Sigmoid colon (tissue), 7 donors: ENCODE measurements around the gene MYO5B. TPM values are rescaled to one million over a fixed set of nuclear protein-coding genes. Genes with fewer than 3 reads are reported as not detected.

Experiments
- DNase-seq: peaks from one replicate; pipeline ENCODE4 v3.0.0-alpha.2; 2019
- H3K27ac ChIP-seq, 4 donors: fragments of 200-600 bp; sonication (generic); one replicate each; pipeline ENCODE4 v1.5.1; 2016 to 2019; ENCODE audit warnings: mild to moderate bottlenecking in 1 of 4
- H3K27me3 ChIP-seq, 3 donors: fragments of 200-600 bp; sonication (generic); one replicate each; pipeline ENCODE4 v1.5.1; 2019; ENCODE audit warnings: mild to moderate bottlenecking in 1 of 3
- H3K36me3 ChIP-seq, 4 donors: fragments of 200-600 bp; sonication (generic); one replicate each; pipeline ENCODE4 v1.5.1; 2016 to 2019
- H3K4me1 ChIP-seq, 4 donors: fragments of 200-600 bp; sonication (generic); one replicate each; pipeline ENCODE4 v1.5.1; 2017 to 2019
- H3K4me3 ChIP-seq, 4 donors: fragments of 200-600 bp; sonication (generic); one replicate each; pipeline ENCODE4 v1.5.1; 2017 to 2019; ENCODE audit warnings: mild to moderate bottlenecking in 2 of 4, moderate library complexity in 1 of 4
- H3K9me3 ChIP-seq, 4 donors: fragments of 200-600 bp in 3 of 4; sonication (generic) in 3 of 4; one replicate each; pipeline versions ENCODE4 v1.5.1 to v1.6.1; 2013 to 2019
- EP300 ChIP-seq, 4 donors: sonication (generic); formaldehyde crosslinking; IDR thresholded peaks; one replicate each; pipeline ENCODE4 v1.6.1; 2017; ENCODE audit warnings: antibody characterized with exemption in 4 of 4
- POLR2A ChIP-seq, 2 donors: fragments of 450-650 bp; IDR thresholded peaks; one replicate each; pipeline ENCODE4 v1.6.1; 2016; ENCODE audit warnings: antibody characterized with exemption in 2 of 2, mild to moderate bottlenecking in 2 of 2, moderate library complexity in 2 of 2
- POLR2AphosphoS5 ChIP-seq, 4 donors: sonication (generic); formaldehyde crosslinking; IDR thresholded peaks; one replicate each; pipeline ENCODE4 v1.6.1; 2017; ENCODE audit warnings: antibody characterized with exemption in 4 of 4
- WGBS, 2 donors: extraction: QIAGEN DNeasy Blood & Tissue Kit; methylation state at CpG; one replicate each; pipeline ENCODE4 v1.1.7; 2013; 5-methylcytosine and 5-hydroxymethylcytosine counted together
- intact Hi-C: fragments of 100-400 bp; cut with DNase I; formaldehyde crosslinking; loops from one replicate; pipeline ENCODE4 v1.15.1; 2023
- polyA plus RNA-seq, 3 donors: library from polyadenylated mRNA; stranded (reverse); fragments of 200-250 nt; gene quantifications; one replicate each; pipeline ENCODE4 v1.2.3, GENCODE V29; 2013
- total RNA-seq, 4 donors: library from RNA; depleted of rRNA; stranded (reverse); fragments of >200 nt; gene quantifications; one replicate each; pipeline ENCODE4 v1.1.0, GENCODE V29; 2016
- TF ChIP-seq, protein P1 (sequence below), 4 experiments: fragments of 450-650 bp in 3 of 4; fragments of 200-600 bp in 1 of 4; IDR thresholded peaks; one replicate each; pipeline ENCODE4 v1.5.1; 2016 to 2019; ENCODE audit warnings: antibody characterized with exemption in 4 of 4, mild to moderate bottlenecking in 3 of 4, moderate library complexity in 2 of 4
- donor health status: healthy with polysubstance abuse.
- donor health status: Bipolar disorder and iron deficiency.
- donor health status: healthy.

Gene MYO5B
- total and polyA plus RNA-seq, 7 donors = 0.14 to 80.7 (median 3.0) TPM

- WGBS, 2 donors = 86 to 92% methylated on average over 5 of the region's 5 CpGs
- Histone ChIP-seq H3K9me3 (no peaks in the 10 kb centered on the region), H3K4me3 (no peak overlapping the region), H3K27me3 (no peaks in the 10 kb centered on the region), H3K27ac (no peak overlapping the region), H3K36me3 (no peaks in the 10 kb centered on the region), H3K4me1 (peaks cover 0 to 10% (median 3%) of the 10 kb centered on the region in 4 donors)
- TF ChIP-seq EP300 (IDR thresholded peaks at IDR 0.05) (no peak), POLR2A (IDR thresholded peaks at IDR 0.05) (no peak), POLR2AphosphoS5 (IDR thresholded peaks at IDR 0.05) (no peak)
- TF ChIP-seq, protein P1, sequence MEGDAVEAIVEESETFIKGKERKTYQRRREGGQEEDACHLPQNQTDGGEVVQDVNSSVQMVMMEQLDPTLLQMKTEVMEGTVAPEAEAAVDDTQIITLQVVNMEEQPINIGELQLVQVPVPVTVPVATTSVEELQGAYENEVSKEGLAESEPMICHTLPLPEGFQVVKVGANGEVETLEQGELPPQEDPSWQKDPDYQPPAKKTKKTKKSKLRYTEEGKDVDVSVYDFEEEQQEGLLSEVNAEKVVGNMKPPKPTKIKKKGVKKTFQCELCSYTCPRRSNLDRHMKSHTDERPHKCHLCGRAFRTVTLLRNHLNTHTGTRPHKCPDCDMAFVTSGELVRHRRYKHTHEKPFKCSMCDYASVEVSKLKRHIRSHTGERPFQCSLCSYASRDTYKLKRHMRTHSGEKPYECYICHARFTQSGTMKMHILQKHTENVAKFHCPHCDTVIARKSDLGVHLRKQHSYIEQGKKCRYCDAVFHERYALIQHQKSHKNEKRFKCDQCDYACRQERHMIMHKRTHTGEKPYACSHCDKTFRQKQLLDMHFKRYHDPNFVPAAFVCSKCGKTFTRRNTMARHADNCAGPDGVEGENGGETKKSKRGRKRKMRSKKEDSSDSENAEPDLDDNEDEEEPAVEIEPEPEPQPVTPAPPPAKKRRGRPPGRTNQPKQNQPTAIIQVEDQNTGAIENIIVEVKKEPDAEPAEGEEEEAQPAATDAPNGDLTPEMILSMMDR (IDR thresholded peaks at IDR 0.05) = no peak
- intact Hi-C loops = loop anchor here (10.0 kb wide), 2 partner anchors 836 to 874 kb away; no protein-coding TSS in a partner anchor
- DNase-seq = no peak
These were observed 375.8 kb downstream of the MYO5B start for GRCh38 chr18:49819071-49819662.

DNA sequence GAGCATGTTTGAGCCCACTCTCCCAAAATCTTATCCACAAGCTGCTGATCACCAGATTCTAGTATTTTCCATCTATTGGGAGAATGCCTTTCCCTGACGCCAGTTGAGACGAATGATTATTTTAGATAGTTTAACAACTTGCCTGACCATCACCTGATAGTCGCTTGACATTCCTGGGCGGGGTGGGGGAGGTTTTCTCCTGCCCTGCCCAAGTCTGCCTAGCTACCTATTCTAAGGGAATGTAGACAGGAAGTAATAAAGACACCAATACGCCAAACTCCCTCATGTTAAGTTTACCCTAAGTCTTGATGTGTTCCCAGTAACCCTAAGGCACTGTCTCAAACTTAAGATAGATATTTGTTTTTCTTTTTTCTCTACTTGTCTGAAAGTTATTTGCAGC lies 377.0 kb downstream of the MYO5B start:
- Histone ChIP-seq H3K27ac (no peak overlapping the region), H3K4me1 (peaks cover 0 to 10% (median 3%) of the 10 kb centered on the region in 4 donors), H3K27me3 (no peaks in the 10 kb centered on the region), H3K36me3 (no peaks in the 10 kb centered on the region), H3K4me3 (no peak overlapping the region), H3K9me3 (no peaks in the 10 kb centered on the region)
- WGBS, 2 donors = 22 to 73% methylated on average over 5 of the region's 5 CpGs
- intact Hi-C loops = loop anchor here (10.0 kb wide), 2 partner anchors 837 to 873 kb away; no protein-coding TSS in a partner anchor
- no peak for DNase-seq
- TF ChIP-seq POLR2A (IDR thresholded peaks at IDR 0.05) = no peak
- no peak for TF ChIP-seq EP300 (IDR thresholded peaks at IDR 0.05)
- TF ChIP-seq, protein P1 (IDR thresholded peaks at IDR 0.05) = no peak
- TF ChIP-seq POLR2AphosphoS5 (IDR thresholded peaks at IDR 0.05) = no peak

- WGBS, 2 donors = 89 to 93% methylated on average over 4 of the region's 4 CpGs
- no peak for DNase-seq
- intact Hi-C loops = loop anchor here (10.0 kb wide), 2 partner anchors 839 to 871 kb away; no protein-coding TSS in a partner anchor
- Histone ChIP-seq H3K9me3 (no peaks in the 10 kb centered on the region), H3K36me3 (no peaks in the 10 kb centered on the region), H3K4me1 (peaks cover 0 to 27% (median 21%) of the 10 kb centered on the region in 4 donors), H3K27ac (no peak overlapping the region), H3K27me3 (no peaks in the 10 kb centered on the region), H3K4me3 (no peak overlapping the region)
- TF ChIP-seq, protein P1 (IDR thresholded peaks at IDR 0.05) = no peak
- TF ChIP-seq POLR2AphosphoS5 (IDR thresholded peaks at IDR 0.05) (no peak), EP300 (IDR thresholded peaks at IDR 0.05) (no peak), POLR2A (IDR thresholded peaks at IDR 0.05) (no peak)
These were observed 379.0 kb downstream of the MYO5B start for GRCh38 chr18:49815927-49816326.

DNA sequence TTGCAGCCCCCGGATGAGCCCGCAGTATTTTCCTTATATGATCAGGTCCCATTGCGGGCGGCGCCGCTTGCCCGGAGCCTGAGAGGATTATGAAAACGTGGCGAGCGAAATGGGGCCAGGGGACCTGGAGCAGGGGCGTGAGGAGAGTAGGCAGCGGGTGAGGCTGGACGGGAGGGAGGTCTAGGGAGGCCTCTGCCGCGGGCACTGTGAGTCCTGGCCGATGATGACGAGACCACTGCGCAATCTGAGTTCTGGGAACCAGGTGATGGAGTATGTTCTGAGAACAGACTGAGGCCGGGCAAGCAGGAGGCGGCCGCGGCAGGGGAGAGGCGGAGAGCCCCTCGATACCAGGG lies 380.8 kb downstream of the MYO5B start:
- DNase-seq = peak; percentile 88
- intact Hi-C loops = loop anchor here (5.0 to 10.0 kb wide), 5 partner anchors 453 to 1272 kb away; partner anchors contain the start of genes CFAP53 and CXXC1
- TF ChIP-seq EP300 (IDR thresholded peaks at IDR 0.05) = no peak
- TF ChIP-seq POLR2AphosphoS5 (IDR thresholded peaks at IDR 0.05) = no peak
- TF ChIP-seq, protein P1 (IDR thresholded peaks at IDR 0.05) = no peak
- peak in 1 of 2 donors; percentile 4 for TF ChIP-seq POLR2A (IDR thresholded peaks at IDR 0.05)
- Histone ChIP-seq H3K9me3 (no peaks in the 10 kb centered on the region), H3K27ac (peak overlapping the region; percentile 91 to 96 (median 94)), H3K4me1 (peaks cover 0 to 28% (median 23%) of the 10 kb centered on the region in 4 donors), H3K27me3 (no peaks in the 10 kb centered on the region), H3K36me3 (no peaks in the 10 kb centered on the region), H3K4me3 (peak overlapping the region; percentile 71 to 89 (median 82))
- 0% methylated on average over 24 of the region's 24 CpGs for WGBS, 2 donors
